ENCODE measurements around the gene SEL1L. TPM values are rescaled to one million over a fixed set of nuclear protein-coding genes. Genes with fewer than 3 reads are reported as not detected.

SEL1L gene
- total and polyA plus RNA-seq, 2 of the 13 experiments (the other 11 are each of a cell fraction or from before 2014, with no cell fraction given), result 15.3 to 61.0 TPM

- TF ChIP-seq KIAA2018 (CRISPR knock-in tag; IDR thresholded peaks at IDR 0.05; ENCODE audit: borderline replicate concordance) (no peak), IRX3 (CRISPR knock-in tag; IDR thresholded peaks at IDR 0.05; ENCODE audit: borderline replicate concordance, low read depth) (no peak)
Observed at GRCh38 chr14:81440041-81440440, 93.6 kb downstream of the SEL1L start (continued).

GRCh38 chr14:81437244-81437643 lies 96.4 kb downstream of the SEL1L start:
- no peak overlapping the region for H3K4me3 ChIP-seq (replicated peaks in 1 of 3; ENCODE audit: insufficient read depth in 1 of 3, low read depth in 2 of 3, low read length in 3 of 3)
- H4K20me1 ChIP-seq (ENCODE audit: insufficient read depth, low read length), result no peaks in the 10 kb centered on the region
- peak overlapping the region; percentile 30 for H2AFZ ChIP-seq (ENCODE audit: low read length)
- intact Hi-C loops (cut with micrococcal nuclease; ENCODE audit: unreplicated experiment), result no loop called here
- no peak overlapping the region for H3K9ac ChIP-seq (ENCODE audit: insufficient read depth, low read depth, low read length)
- H3K79me2 ChIP-seq (ENCODE audit: insufficient read depth, low read length), result no peaks in the 10 kb centered on the region
- ChIA-PET POLR2A (interaction anchor here (2.4 kb wide), 1 partner anchor 218 kb away, joined by 11 read pairs; no protein-coding TSS in a partner anchor), CTCF (ENCODE audit: low intra/inter-chr PET ratio, low total read pairs) (interaction anchor here (1.0 kb wide), 1 partner anchor 168 kb away, joined by 3 read pairs; no protein-coding TSS in a partner anchor)
- ATAC-seq (no peak), DNase-seq (ENCODE audit: low spot score) (no peak), FAIRE-seq (no peak)
- H3K27me3 ChIP-seq (ENCODE audit: control insufficient read depth in 1 of 2, insufficient read depth in 2 of 2, low read length in 2 of 2), result no peaks in the 10 kb centered on the region; a peak in 2 of 5 replicates
- TF ChIP-seq BCL6 (CRISPR knock-in tag; IDR thresholded peaks at IDR 0.05) (peak; percentile 38; the same call in 1 of the 2 replicates), THAP11 (CRISPR knock-in tag; IDR thresholded peaks at IDR 0.05) (no peak)
- BruUV-seq (replicated peaks), result no TSS peak
- no peaks in the 10 kb centered on the region for H3K9me3 ChIP-seq (ENCODE audit: low read length)
- in situ Hi-C loops (cut with HindIII; ENCODE audit: extremely low pct_ligation_motif_present, low pct_unique_long_range_greater_than_20kb), result no loop called here
- H3K27ac ChIP-seq (ENCODE audit: extremely low read length, insufficient read depth, low read length), result no peak overlapping the region
- WGBS (ENCODE audit: low lambda C conversion rate), result 34% methylated on average over 4 of the region's 4 CpGs
- H3K36me3 ChIP-seq (replicated peaks in 1 of 2; ENCODE audit: control insufficient read depth in 1 of 2, insufficient read depth in 2 of 2, low read length in 2 of 2), result no peaks in the 10 kb centered on the region
- H3K4me2 ChIP-seq (ENCODE audit: low read depth, low read length), result peak overlapping the region; percentile 94
- H3K4me1 ChIP-seq (ENCODE audit: insufficient read depth, low read length), result peaks cover 22% of the 10 kb centered on the region
